ENCODE results near the gene NFIA. TPM values are rescaled to one million over a fixed set of nuclear protein-coding genes. Genes with fewer than 3 reads are reported as not detected.

Gene NFIA
- total and polyA plus RNA-seq, 10 of the 15 experiments (the other 5 are each of a cell fraction or from before 2014, with no cell fraction given) = 0.10 to 0.16 TPM; not detected in 8

DNA sequence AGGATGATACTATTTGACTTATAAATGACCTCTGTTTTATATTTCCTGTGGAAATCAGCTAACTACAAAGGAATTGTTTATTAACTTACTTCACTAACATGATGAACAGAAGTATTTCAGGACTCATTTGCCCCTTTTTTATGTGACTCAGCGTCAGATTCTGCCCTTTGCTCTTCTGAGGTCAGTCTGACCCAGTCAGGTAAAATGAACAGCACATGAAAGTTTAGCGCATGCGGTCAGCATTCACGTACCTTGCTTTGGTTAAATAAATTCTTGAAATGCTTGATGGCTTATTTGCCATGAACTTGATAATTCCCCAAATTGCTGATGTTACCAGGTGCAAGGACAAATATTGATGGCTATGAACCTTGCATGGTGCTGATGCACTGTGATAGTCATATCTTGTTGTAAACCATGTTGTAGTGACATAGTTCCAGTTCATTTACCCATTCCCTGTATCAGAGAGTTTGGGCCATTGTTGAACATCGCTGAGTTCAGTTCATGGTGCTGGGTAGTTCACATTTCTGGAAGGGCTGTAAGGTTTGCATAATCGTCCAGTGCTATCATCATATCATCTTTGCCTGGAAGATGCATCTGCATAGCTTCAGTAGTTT lies 133.4 kb downstream of the NFIA start:
- Histone ChIP-seq H3K36me3 (ENCODE audit: control insufficient read depth in 2 of 2, insufficient read depth in 2 of 2, low read length in 1 of 2) (no peaks in the 10 kb centered on the region), H3K4me3 (no peak overlapping the region), H3K9ac (ENCODE audit: control insufficient read depth, insufficient read depth, low read length) (no peak overlapping the region), H3K4me2 (ENCODE audit: control insufficient read depth, insufficient read depth) (no peak overlapping the region), H3K4me1 (ENCODE audit: control insufficient read depth, insufficient read depth, low read length) (no peaks in the 10 kb centered on the region), H3K9me3 (replicated peaks; ENCODE audit: control insufficient read depth, insufficient read depth, low read length) (no peaks in the 10 kb centered on the region), H3K27ac (ENCODE audit: control insufficient read depth, insufficient read depth) (no peak overlapping the region), H2AFZ (ENCODE audit: control insufficient read depth, low read depth, low read length) (no peak overlapping the region), H3K27me3 (replicated peaks in 1 of 2; ENCODE audit: control insufficient read depth in 2 of 2, insufficient read depth in 2 of 2, low read length in 1 of 2) (no peaks in the 10 kb centered on the region), H3K79me2 (ENCODE audit: control insufficient read depth, insufficient read depth, low read length) (no peaks in the 10 kb centered on the region), H4K20me1 (ENCODE audit: control insufficient read depth, insufficient read depth) (no peaks in the 10 kb centered on the region)
- ATAC-seq (no peak), FAIRE-seq (no peak), DNase-seq (ENCODE audit: low read depth, low spot score) (no peak)
- ChIA-PET SMC1A (ENCODE audit: uncharacterized antibody, unreplicated experiment) (no interaction called here), CTCF (no interaction called here), POLR2A (no interaction called here), RAD21 (ENCODE audit: unreplicated experiment) (no interaction called here)
- 39% methylated on average over 6 of the region's 6 CpGs for WGBS (ENCODE audit: insufficient coverage, insufficient replicate concordance, low lambda C conversion rate, missing lambda C conversion rate)
- BruUV-seq (replicated peaks) = no TSS peak
- intact Hi-C loops (cut with micrococcal nuclease; ENCODE audit: unreplicated experiment) (no loop called here), in situ Hi-C loops (cut with MboI) (no loop called here)
- TF ChIP-seq SRF (IDR thresholded peaks at IDR 0.05; ENCODE audit: low read depth in 2 of 2, low read length in 2 of 2) (no peak), PAX5 (IDR thresholded peaks at IDR 0.05; ENCODE audit: borderline replicate concordance, low read depth, low read length) (no peak), CBFB (IDR thresholded peaks at IDR 0.05; ENCODE audit: low read depth) (no peak), ZNF622 (IDR thresholded peaks at IDR 0.05) (no peak), TAF1 (IDR thresholded peaks at IDR 0.05; ENCODE audit: borderline replicate concordance, low read depth, low read length) (no peak), IKZF2 (IDR thresholded peaks at IDR 0.05) (no peak), SREBF1 (IDR thresholded peaks at IDR 0.05; ENCODE audit: low read length) (no peak), BRCA1 (IDR thresholded peaks at IDR 0.05; ENCODE audit: low read depth, low read length) (no peak), MYC (IDR thresholded peaks at IDR 0.05; ENCODE audit: insufficient read depth, insufficient read length, insufficient replicate concordance, low read length, severe bottlenecking) (no peak)

GRCh38 chr1:61220536-61220935 lies 138.2 kb downstream of the NFIA start:
- intact Hi-C loops (cut with micrococcal nuclease; ENCODE audit: unreplicated experiment) (no loop called here), in situ Hi-C loops (cut with MboI) (no loop called here)
- 91% methylated on average over 2 of the region's 2 CpGs for WGBS (ENCODE audit: insufficient coverage, insufficient replicate concordance, low lambda C conversion rate, missing lambda C conversion rate)
- no peak for FAIRE-seq
- no peak overlapping the region for H2AFZ ChIP-seq (ENCODE audit: control insufficient read depth, low read depth, low read length)
- ChIA-PET SMC1A (ENCODE audit: uncharacterized antibody, unreplicated experiment) (interaction anchor here (0.8 kb wide), 1 partner anchor 14 kb away, joined by 3 read pairs; no protein-coding TSS in a partner anchor), POLR2A (interaction anchor here (0.6 kb wide), 1 partner anchor 493 kb away, joined by 3 read pairs; no protein-coding TSS in a partner anchor), CTCF (no interaction called here), RAD21 (ENCODE audit: unreplicated experiment) (no interaction called here)
- no peaks in the 10 kb centered on the region for H3K9me3 ChIP-seq (replicated peaks; ENCODE audit: control insufficient read depth, insufficient read depth, low read length)
- no peak overlapping the region for H3K4me3 ChIP-seq
- H3K79me2 ChIP-seq (ENCODE audit: control insufficient read depth, insufficient read depth, low read length) = no peaks in the 10 kb centered on the region
- BruUV-seq (replicated peaks) = no TSS peak
- no peak for DNase-seq (ENCODE audit: low read depth, low spot score)
- no peak overlapping the region for H3K9ac ChIP-seq (ENCODE audit: control insufficient read depth, insufficient read depth, low read length)
- H3K27ac ChIP-seq (ENCODE audit: control insufficient read depth, insufficient read depth) = no peak overlapping the region
- no peak for ATAC-seq
- no peak overlapping the region for H3K4me2 ChIP-seq (ENCODE audit: control insufficient read depth, insufficient read depth)
- no peaks in the 10 kb centered on the region for H4K20me1 ChIP-seq (ENCODE audit: control insufficient read depth, insufficient read depth)
- H3K36me3 ChIP-seq (ENCODE audit: control insufficient read depth in 2 of 2, insufficient read depth in 2 of 2, low read length in 1 of 2) = no peaks in the 10 kb centered on the region
- H3K27me3 ChIP-seq (replicated peaks in 1 of 2; ENCODE audit: control insufficient read depth in 2 of 2, insufficient read depth in 2 of 2, low read length in 1 of 2) = no peaks in the 10 kb centered on the region
- no peaks in the 10 kb centered on the region for H3K4me1 ChIP-seq (ENCODE audit: control insufficient read depth, insufficient read depth, low read length)
- no peak for TF ChIP-seq NR2C1 (IDR thresholded peaks at IDR 0.05)
- TF ChIP-seq NR2C2 (IDR thresholded peaks at IDR 0.05; ENCODE audit: borderline replicate concordance, control insufficient read depth, insufficient read length, low read depth) = no peak
- TF ChIP-seq IKZF1 (conservative IDR thresholded peaks at IDR 0.05) = no peak
- no peak for TF ChIP-seq ATF7 (IDR thresholded peaks at IDR 0.05; ENCODE audit: low read depth)
- TF ChIP-seq POU2F2 (IDR thresholded peaks at IDR 0.05; ENCODE audit: borderline replicate concordance, low read depth, low read length) = no peak
- no peak for TF ChIP-seq NFXL1 (IDR thresholded peaks at IDR 0.05; ENCODE audit: borderline replicate concordance)
- no peak for TF ChIP-seq SP1 (IDR thresholded peaks at IDR 0.05; ENCODE audit: low read depth, low read length)
- TF ChIP-seq ESRRA (IDR thresholded peaks at IDR 0.05; ENCODE audit: low read length) = no peak
- TF ChIP-seq E4F1 (IDR thresholded peaks at IDR 0.05; ENCODE audit: borderline replicate concordance, partially characterized antibody) = no peak
- no peak for TF ChIP-seq ZNF217 (IDR thresholded peaks at IDR 0.05)
- TF ChIP-seq ZNF622 (IDR thresholded peaks at IDR 0.05) = no peak
- TF ChIP-seq IKZF2 (IDR thresholded peaks at IDR 0.05) = no peak

All from GM12878 (cell line).